Transverse colon (tissue), 4 donors: ENCODE data around the gene YBX2. TPM values are rescaled to one million over a fixed set of nuclear protein-coding genes. Genes with fewer than 3 reads are reported as not detected.

ENCODE experiments used
- DNase-seq: peaks from one replicate; pipeline ENCODE4 v3.0.0-alpha.2; 2019
- H3K27ac ChIP-seq, 4 donors: fragments of 200-600 bp; sonication (generic); 2 replicates each; pipeline ENCODE4 v1.5.1; 2016 to 2018; ENCODE audit warnings: inconsistent platforms in 4 of 4
- H3K27me3 ChIP-seq: fragments of 200-600 bp; sonication (generic); 2 replicates; pipeline ENCODE4 v1.5.1; 2017; ENCODE audit warnings: inconsistent platforms
- H3K36me3 ChIP-seq, 4 donors: fragments of 200-600 bp; sonication (generic); 2 replicates each; pipeline ENCODE4 v1.5.1; 2017 to 2019; ENCODE audit warnings: inconsistent platforms in 4 of 4
- H3K4me1 ChIP-seq, 4 donors: fragments of 200-600 bp; sonication (generic); 2 replicates each; pipeline ENCODE4 v1.5.1; 2017 to 2020; ENCODE audit warnings: inconsistent platforms in 4 of 4
- H3K4me3 ChIP-seq, 4 donors: fragments of 200-600 bp; sonication (generic); 1 replicate in 1 of 4; 2 replicates in 3 of 4; pipeline versions ENCODE4 v1.5.1 to v1.6.1; 2017 to 2019; ENCODE audit warnings: inconsistent platforms in 4 of 4
- H3K9me3 ChIP-seq, 2 donors: fragments of 200-600 bp; sonication (generic); 2 replicates each; pipeline ENCODE4 v1.5.1; 2017 to 2019; ENCODE audit warnings: inconsistent platforms in 2 of 2
- CTCF ChIP-seq, 5 experiments: fragments of 200-600 bp in 3 of 5; fragments of 450-650 bp in 2 of 5; sonication (generic) in 3 of 5; IDR thresholded peaks; 1 replicate in 2 of 5; 2 replicates in 3 of 5; pipeline ENCODE4 v1.5.1; 2016 to 2017; ENCODE audit warnings: antibody characterized with exemption in 5 of 5, inconsistent platforms in 3 of 5, mild to moderate bottlenecking in 2 of 5, moderate library complexity in 1 of 5
- EP300 ChIP-seq: sonication (generic); formaldehyde crosslinking; IDR thresholded peaks from one replicate; pipeline ENCODE4 v1.6.1; 2017; ENCODE audit warnings: antibody characterized with exemption, low read depth
- POLR2A ChIP-seq: fragments of 450-650 bp; IDR thresholded peaks from one replicate; pipeline ENCODE4 v1.6.1; 2016; ENCODE audit warnings: antibody characterized with exemption, mild to moderate bottlenecking, moderate library complexity
- POLR2AphosphoS5 ChIP-seq, 3 donors: sonication (generic); formaldehyde crosslinking; IDR thresholded peaks; one replicate each; pipeline ENCODE4 v1.6.1; 2016; ENCODE audit warnings: antibody characterized with exemption in 3 of 3
- WGBS, 2 donors: methylation state at CpG; one replicate each; pipeline ENCODE4 v1.1.5; 2018; ENCODE audit warnings: low coverage in 1 of 2; 5-methylcytosine and 5-hydroxymethylcytosine counted together
- in situ Hi-C, 4 donors: fragments of 200-750 bp; cut with MboI; loops; one replicate each; pipeline versions ENCODE4 v1.15.0 to v1.15.1; 2017; ENCODE audit warnings: low sequenced_read_pairs in 3 of 4, low pct_ligation_motif_present in 1 of 4, low pct_unique_long_range_greater_than_20kb in 1 of 4
- intact Hi-C: fragments of 100-400 bp; cut with DNase I; formaldehyde crosslinking; loops from one replicate; pipeline ENCODE4 v1.15.1; 2023; ENCODE audit warnings: low total_unique reads
- total RNA-seq, 4 donors: library from RNA; depleted of rRNA; stranded (reverse); fragments of >200 nt; gene quantifications; one replicate each; pipeline ENCODE4 v1.1.0, GENCODE V29; 2016

Gene YBX2
- total RNA-seq, 4 donors from 2014 or later: 23.1 to 151 (median 43.4) TPM

- Histone ChIP-seq H3K4me1 (peaks cover 21 to 50% (median 33%) of the 10 kb centered on the region in 4 donors), H3K4me3 (peak overlapping the region; percentile 30 to 94 (median 91)), H3K36me3 (peaks cover 0 to 47% (median 18%) of the 10 kb centered on the region in 4 donors), H3K27me3 (no peaks in the 10 kb centered on the region), H3K27ac (peak overlapping the region; percentile 93 to 98 (median 95)), H3K9me3 (no peaks in the 10 kb centered on the region)
- in situ Hi-C loops (no loop called here), intact Hi-C loops (no loop called here)
- DNase-seq: no peak
- no peak for TF ChIP-seq EP300
- no peak for TF ChIP-seq CTCF (IDR thresholded peaks at IDR 0.05)
- TF ChIP-seq POLR2A: no peak
- TF ChIP-seq POLR2AphosphoS5 (IDR thresholded peaks at IDR 0.05): no peak
- WGBS, 2 donors: 22 to 44% methylated on average over 4 to 9 of the region's 9 CpGs
Observed at GRCh38 chr17:7313890-7314718, 19.7 kb upstream of the YBX2 start.

- H3K4me1 ChIP-seq: peaks cover 22 to 53% (median 37%) of the 10 kb centered on the region in 4 donors
- DNase-seq: no peak
- in situ Hi-C loops (no loop called here), intact Hi-C loops (no loop called here)
- no peak overlapping the region for H3K4me3 ChIP-seq
- H3K36me3 ChIP-seq: peaks cover 0 to 47% (median 18%) of the 10 kb centered on the region in 4 donors
- peak overlapping the region in 3 of 4 donors; percentile 15 to 98 (median 96) for H3K27ac ChIP-seq
- TF ChIP-seq POLR2AphosphoS5 (IDR thresholded peaks at IDR 0.05) (no peak), CTCF (IDR thresholded peaks at IDR 0.05) (peak in 3 of 5 experiments; percentile 21 to 32 (median 26))
- WGBS, 2 donors: 75 to 84% methylated on average over 4 to 7 of the region's 7 CpGs
- H3K27me3 ChIP-seq: no peaks in the 10 kb centered on the region
- no peaks in the 10 kb centered on the region for H3K9me3 ChIP-seq
Observed at GRCh38 chr17:7313088-7313889, 18.9 kb upstream of the YBX2 start.

GRCh38 chr17:7312432-7313087, 18.1 kb upstream of the YBX2 start:
- Histone ChIP-seq H3K27me3 (no peaks in the 10 kb centered on the region), H3K9me3 (no peaks in the 10 kb centered on the region), H3K4me3 (no peak overlapping the region), H3K4me1 (peaks cover 22 to 53% (median 37%) of the 10 kb centered on the region in 4 donors), H3K27ac (peak overlapping the region in 2 of 4 donors; percentile 9 to 98), H3K36me3 (peaks cover 0 to 44% (median 18%) of the 10 kb centered on the region in 4 donors)
- in situ Hi-C loops (no loop called here), intact Hi-C loops (no loop called here)
- TF ChIP-seq CTCF (IDR thresholded peaks at IDR 0.05) (no peak), POLR2A (peak; percentile 1)
- no peak for DNase-seq
- WGBS, 2 donors: 74% methylated on average over 7 of the region's 7 CpGs; no CpG with 5 or more reads in 1 of the 2 donors
